A172 (cell line): Measurements from ENCODE around the gene KYNU. TPM values are rescaled to one million over a fixed set of nuclear protein-coding genes. Genes with fewer than 3 reads are reported as not detected.
"Not testable (repeated sequence)": the region's sequence is repeated elsewhere in the genome, so short reads cannot be mapped to it uniquely, and the experiment has no call there.

Experiments
- DNase-seq: peaks from one replicate; pipeline ENCODE4 v3.0.0-alpha.2; 2015; ENCODE audit warnings: low spot score
- total RNA-seq: library from RNA; depleted of rRNA; stranded (reverse); fragments of >200 nt; shearing (Covaris generic); gene quantifications from 2 replicates; pipeline ENCODE4 v1.2.3, GENCODE V29; 2014

Gene KYNU
- total RNA-seq, 1 experiment from 2014 or later, result 3.9 TPM

DNA sequence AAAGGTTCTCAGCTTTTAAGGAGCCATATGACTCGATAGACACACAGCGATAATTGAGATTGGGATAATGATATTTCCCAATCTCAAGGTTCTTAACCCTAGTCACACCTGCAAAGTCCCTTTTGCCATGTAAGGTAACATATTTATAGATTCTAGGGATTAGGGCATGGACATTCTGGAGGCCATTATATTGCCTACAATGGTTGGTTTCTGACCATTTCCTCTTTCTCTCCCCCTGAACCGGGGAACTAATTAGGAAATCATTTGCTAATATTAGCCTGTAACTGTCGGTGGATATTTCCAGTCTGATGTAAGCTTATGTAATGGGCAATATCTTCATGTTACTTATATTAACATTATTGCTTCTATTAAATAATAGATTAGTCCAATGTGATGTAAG lies 210.9 kb downstream of the KYNU start:
- DNase-seq, result no peak

DNA sequence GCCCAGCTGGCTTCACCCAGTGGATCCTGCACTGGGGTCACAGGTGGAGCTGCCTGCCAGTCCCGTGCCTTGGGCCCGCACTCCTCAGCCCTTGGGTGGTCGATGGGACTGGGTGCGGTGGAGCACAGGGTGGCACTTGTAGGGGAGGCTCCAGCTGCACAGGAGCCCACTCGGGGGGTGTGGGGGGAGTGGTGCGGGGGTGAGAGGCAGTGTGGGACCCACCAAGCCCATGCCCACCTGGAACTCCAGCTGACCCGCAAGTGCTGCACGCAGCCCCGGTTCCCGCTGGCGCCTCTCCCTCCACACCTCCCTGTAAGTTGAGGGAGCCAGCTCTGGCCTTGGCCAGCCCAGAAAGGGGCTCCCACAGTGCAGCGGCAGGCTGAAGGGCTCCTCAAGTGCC lies 212.1 kb downstream of the KYNU start:
- not testable (repeated sequence) for DNase-seq
